Measurements from ENCODE around the gene ORAI3. TPM values are rescaled to one million over a fixed set of nuclear protein-coding genes. Genes with fewer than 3 reads are reported as not detected.

The ORAI3 gene
- total RNA-seq, 1 donor from 2014 or later = 15.6 TPM

DNA sequence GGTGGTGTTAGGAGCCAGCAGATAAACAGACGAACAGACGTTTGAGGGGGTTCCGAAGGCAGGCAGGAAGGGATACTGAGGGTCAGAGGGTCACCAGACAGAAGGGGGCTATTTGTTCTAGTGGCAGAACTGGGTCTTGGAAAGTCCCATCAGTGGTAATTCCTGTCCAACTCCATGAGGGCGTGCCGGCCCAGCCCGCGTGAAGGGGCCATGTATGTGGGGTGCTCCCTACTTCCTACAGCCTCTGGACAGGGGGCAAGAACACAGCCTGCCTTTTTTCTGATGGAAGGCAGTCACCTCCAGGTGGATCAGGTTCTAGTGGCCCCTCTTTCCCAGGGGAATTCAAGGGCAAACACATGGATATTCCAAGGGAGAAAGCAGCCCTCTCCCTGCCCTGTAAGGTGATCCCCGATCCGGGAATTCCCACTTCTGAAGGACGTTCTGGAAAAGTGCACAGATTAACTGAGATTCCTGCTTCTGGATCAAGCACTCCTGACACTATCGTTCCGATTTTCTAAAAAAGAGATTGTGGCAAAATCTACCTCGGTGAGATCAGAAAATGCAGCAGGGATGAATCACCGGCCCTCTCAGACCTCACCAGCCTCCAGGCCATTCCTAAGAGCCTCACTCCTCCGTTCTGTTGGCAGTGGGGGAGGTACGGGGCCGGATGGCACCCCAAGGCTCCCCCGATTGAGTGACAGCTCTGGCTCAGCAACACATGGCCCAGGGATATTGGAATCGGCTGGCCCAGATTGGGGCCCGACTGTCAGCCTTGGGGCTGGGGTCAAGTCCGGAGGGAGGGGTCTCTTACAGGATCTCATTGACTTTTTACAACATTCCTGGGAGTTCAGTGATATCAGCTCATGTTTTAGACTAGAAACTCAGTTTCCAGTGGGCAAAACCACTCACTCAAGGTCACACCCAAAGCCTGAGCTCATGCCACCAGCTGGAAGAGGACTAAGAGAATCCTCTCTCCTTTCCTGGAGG, 49.1 kb downstream of the ORAI3 start:
- Mint-ChIP-seq H3K27me3 (ENCODE audit: low read depth) (no peaks in the 10 kb centered on the region), H3K9me3 (ENCODE audit: low read depth) (no peaks in the 10 kb centered on the region), H3K4me1 (ENCODE audit: low read depth) (peaks cover 31% of the 10 kb centered on the region), H3K4me3 (ENCODE audit: unreplicated experiment) (peak overlapping the region; percentile 75), H3K27ac (ENCODE audit: unreplicated experiment) (peak overlapping the region; percentile 90), H3K36me3 (ENCODE audit: low read depth) (no peaks in the 10 kb centered on the region)
- TF ChIP-seq, protein P1, sequence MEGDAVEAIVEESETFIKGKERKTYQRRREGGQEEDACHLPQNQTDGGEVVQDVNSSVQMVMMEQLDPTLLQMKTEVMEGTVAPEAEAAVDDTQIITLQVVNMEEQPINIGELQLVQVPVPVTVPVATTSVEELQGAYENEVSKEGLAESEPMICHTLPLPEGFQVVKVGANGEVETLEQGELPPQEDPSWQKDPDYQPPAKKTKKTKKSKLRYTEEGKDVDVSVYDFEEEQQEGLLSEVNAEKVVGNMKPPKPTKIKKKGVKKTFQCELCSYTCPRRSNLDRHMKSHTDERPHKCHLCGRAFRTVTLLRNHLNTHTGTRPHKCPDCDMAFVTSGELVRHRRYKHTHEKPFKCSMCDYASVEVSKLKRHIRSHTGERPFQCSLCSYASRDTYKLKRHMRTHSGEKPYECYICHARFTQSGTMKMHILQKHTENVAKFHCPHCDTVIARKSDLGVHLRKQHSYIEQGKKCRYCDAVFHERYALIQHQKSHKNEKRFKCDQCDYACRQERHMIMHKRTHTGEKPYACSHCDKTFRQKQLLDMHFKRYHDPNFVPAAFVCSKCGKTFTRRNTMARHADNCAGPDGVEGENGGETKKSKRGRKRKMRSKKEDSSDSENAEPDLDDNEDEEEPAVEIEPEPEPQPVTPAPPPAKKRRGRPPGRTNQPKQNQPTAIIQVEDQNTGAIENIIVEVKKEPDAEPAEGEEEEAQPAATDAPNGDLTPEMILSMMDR (IDR thresholded peaks at IDR 0.05) = no peak
- no peak for DNase-seq (ENCODE audit: low spot score)

DNA sequence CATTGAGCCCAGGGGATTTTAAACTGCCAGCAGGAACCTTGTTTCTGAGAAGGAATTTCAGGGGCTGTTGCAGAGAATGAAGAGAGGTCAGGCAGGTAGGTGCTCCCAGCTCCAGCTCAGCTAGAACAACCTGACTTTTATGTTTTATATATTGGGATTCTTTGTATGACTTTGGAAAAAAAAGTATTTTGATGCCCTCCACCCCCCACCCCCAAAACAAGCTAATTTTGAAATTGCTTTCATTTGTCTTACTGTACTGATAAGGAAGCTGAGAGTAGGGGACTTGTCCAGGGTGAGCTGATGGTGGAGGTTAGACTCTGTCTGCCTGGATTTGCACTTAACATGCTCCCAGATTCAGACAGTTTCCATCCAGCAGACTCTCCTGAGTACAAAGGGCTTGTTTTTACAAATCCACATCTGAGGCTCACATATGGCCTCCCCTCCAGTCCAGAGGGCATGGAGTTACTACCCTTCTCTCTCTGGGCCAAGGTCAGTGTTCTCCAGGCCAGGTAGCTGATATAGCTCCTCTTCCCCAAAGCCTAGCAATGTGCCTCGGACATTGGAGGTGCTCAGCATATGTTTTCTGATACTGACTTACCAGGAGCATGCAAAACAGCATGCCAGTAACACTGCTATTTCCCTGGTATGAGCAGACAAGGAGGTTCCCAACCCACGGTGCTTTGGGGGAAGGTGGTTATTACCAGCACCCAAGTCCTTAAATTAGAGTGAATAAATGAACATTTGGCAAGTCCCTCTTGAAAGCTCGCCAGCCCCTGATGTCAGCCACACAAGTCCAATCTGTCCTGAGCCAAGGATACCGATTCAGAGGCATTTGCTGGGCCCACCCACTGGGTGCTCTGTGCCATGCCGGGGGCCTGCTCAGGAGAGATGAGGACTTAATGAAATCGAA, 50.2 kb downstream of the ORAI3 start:
- no peak for DNase-seq (ENCODE audit: low spot score)
- Mint-ChIP-seq H3K27ac (ENCODE audit: unreplicated experiment) (peak overlapping the region; percentile 90), H3K27me3 (ENCODE audit: low read depth) (no peaks in the 10 kb centered on the region)

DNA sequence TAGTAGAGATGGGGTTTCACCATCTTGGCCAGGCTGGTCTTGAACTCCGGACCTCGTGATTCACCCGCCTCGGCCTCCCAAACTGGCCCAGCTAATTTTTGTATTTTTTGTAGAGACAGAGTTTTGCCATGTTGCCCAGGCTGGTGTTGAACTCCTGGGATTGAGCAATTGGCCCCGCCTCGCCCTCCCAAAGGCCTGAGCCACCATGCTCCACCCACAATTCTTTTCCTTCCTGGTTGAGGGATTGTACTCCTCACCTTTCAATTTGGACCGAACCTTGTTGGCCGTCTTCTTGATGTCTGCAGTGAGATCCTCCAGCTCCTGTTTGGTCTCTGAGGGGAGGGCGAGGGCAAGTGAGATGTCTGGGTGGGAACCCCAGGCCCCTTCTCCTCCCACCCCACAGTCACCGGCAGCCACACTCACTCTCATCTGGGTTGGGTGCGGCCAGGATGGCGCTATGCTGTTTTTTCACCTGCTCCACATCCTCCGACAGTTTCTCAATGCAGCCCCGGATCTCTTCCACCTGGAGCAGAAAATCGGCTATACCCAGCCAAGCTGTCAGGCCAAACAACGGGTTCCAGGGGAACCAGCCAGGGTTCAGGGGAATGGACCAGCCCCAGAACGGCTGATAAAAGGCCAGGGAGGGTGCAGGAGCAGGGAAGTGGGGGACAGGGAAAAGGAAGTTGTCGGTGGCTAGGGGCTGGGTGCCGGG, 52.0 kb downstream of the ORAI3 start:
- H3K36me3 Mint-ChIP-seq (ENCODE audit: low read depth) = no peaks in the 10 kb centered on the region
- no peaks in the 10 kb centered on the region for H3K27me3 Mint-ChIP-seq (ENCODE audit: low read depth)
- no peak overlapping the region for H3K27ac Mint-ChIP-seq (ENCODE audit: unreplicated experiment)
- H3K4me3 Mint-ChIP-seq (ENCODE audit: unreplicated experiment) = no peak overlapping the region
- H3K4me1 Mint-ChIP-seq (ENCODE audit: low read depth) = peaks cover 33% of the 10 kb centered on the region
- TF ChIP-seq, protein P1 (IDR thresholded peaks at IDR 0.05) = no peak
- H3K9me3 Mint-ChIP-seq (ENCODE audit: low read depth) = no peaks in the 10 kb centered on the region
- DNase-seq (ENCODE audit: low spot score) = no peak

More for the DNA sequence above, 50.2 kb downstream of the ORAI3 start:
- Mint-ChIP-seq H3K36me3 (ENCODE audit: low read depth) (no peaks in the 10 kb centered on the region), H3K4me3 (ENCODE audit: unreplicated experiment) (no peak overlapping the region), H3K9me3 (ENCODE audit: low read depth) (no peaks in the 10 kb centered on the region), H3K4me1 (ENCODE audit: low read depth) (peaks cover 33% of the 10 kb centered on the region)
- TF ChIP-seq, protein P1 (IDR thresholded peaks at IDR 0.05) = no peak

DNA sequence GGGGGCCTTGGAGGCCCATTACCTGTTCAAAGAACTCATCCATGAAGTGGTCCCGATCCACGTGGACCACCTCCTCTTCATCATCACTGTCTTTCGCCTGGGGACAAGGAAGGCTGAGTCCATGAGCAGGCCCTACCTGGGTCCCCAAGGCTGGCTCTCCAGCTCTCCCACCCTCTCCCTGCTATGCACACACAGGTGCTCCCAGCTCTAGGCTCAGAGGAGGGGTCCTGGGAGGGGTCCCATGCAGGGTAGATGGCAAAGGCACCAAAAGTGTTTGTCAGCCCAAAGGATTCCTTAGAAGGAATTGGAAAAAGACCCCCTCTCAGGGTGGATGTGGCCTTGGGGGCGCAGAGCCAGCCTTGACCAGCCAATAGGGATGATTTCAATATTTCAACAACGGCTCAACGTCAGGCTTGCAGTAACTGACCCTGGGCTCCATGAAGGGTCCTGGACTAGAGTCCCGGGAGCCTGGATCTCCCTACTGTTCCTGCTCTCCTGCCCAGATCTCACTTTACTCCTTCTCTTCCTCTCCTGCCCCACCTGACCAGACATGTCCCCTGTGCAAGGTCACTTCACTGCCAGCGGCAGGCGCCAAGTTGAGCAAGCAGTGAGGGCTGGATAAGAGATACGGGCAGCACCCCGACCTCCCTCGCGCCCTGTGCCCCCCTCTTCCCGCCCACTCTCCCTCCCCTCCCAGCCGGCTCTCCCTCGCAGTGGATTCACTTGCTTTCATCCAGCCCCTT, 52.8 kb downstream of the ORAI3 start:
- DNase-seq (ENCODE audit: low spot score) = no peak
- TF ChIP-seq, protein P1 (IDR thresholded peaks at IDR 0.05) = no peak
- Mint-ChIP-seq H3K4me3 (ENCODE audit: unreplicated experiment) (no peak overlapping the region), H3K27ac (ENCODE audit: unreplicated experiment) (no peak overlapping the region), H3K36me3 (ENCODE audit: low read depth) (no peaks in the 10 kb centered on the region), H3K27me3 (ENCODE audit: low read depth) (no peaks in the 10 kb centered on the region), H3K9me3 (ENCODE audit: low read depth) (no peaks in the 10 kb centered on the region), H3K4me1 (ENCODE audit: low read depth) (peaks cover 29% of the 10 kb centered on the region)
